TTC549 (cell line): Measurements from ENCODE around the gene PALM.

ENCODE experiments used
- FAIRE-seq: peaks from 2 replicates; lab custom pipeline; 2012; peaks lifted over from hg19 to GRCh38; lab: Jason Lieb, UNC

The PALM gene

GRCh38 chr19:782878-783668 lies 74.3 kb downstream of the PALM start:
- FAIRE-seq = no peak

- no peak for FAIRE-seq
These were observed 75.8 kb downstream of the PALM start for GRCh38 chr19:784541-784940.

- no peak for FAIRE-seq
These were observed 78.8 kb downstream of the PALM start for GRCh38 chr19:787536-787935.

GRCh38 chr19:788686-788982 lies 79.9 kb downstream of the PALM start:
- no peak for FAIRE-seq

GRCh38 chr19:788983-789700 lies 80.4 kb downstream of the PALM start:
- no peak for FAIRE-seq

GRCh38 chr19:789701-790060 lies 80.9 kb downstream of the PALM start:
- peak; percentile 60 for FAIRE-seq

- no peak for FAIRE-seq
These were observed 82.4 kb downstream of the PALM start for GRCh38 chr19:791007-791566.

- no peak for FAIRE-seq
These were observed 83.0 kb downstream of the PALM start for GRCh38 chr19:791567-792305.

- FAIRE-seq = no peak
These were observed 83.7 kb downstream of the PALM start for GRCh38 chr19:792306-792885.

- no peak for FAIRE-seq
These were observed 85.1 kb downstream of the PALM start for GRCh38 chr19:793806-794205.

- no peak for FAIRE-seq
These were observed 86.4 kb downstream of the PALM start for GRCh38 chr19:795073-795611.

GRCh38 chr19:795691-796581 lies 87.2 kb downstream of the PALM start:
- no peak for FAIRE-seq

- FAIRE-seq = peak; percentile 98
These were observed 88.2 kb downstream of the PALM start, which contains the start of gene PTBP1 for GRCh38 chr19:796692-797527. Gene PTBP1, plus strand, starts transcription at chr19:797452. Its CDS starts 46 bp downstream, at chr19:797498.
